Keratinocyte (primary cell): ENCODE data around the gene SPRED3. TPM values are rescaled to one million over a fixed set of nuclear protein-coding genes. Genes with fewer than 3 reads are reported as not detected.

Experiments
- DNase-seq: peaks from one replicate; pipeline ENCODE4 v3.0.0-alpha.2; 2011; ENCODE audit warnings: low read depth, missing footprints, low spot score
- FAIRE-seq: peaks from 2 replicates; lab custom pipeline; 2011; peaks lifted over from hg19 to GRCh38; lab: Jason Lieb, UNC
- H2AFZ ChIP-seq: 2 replicates; pipeline ENCODE4 v1.6.0; 2012; ENCODE audit warnings: low read length, control low read depth, inconsistent platforms; ENCODE audit not compliant: control insufficient read depth
- H3K27ac ChIP-seq: 2 replicates; pipeline ENCODE4 v1.5.1; 2011; ENCODE audit warnings: low read length; ENCODE audit not compliant: control insufficient read depth, insufficient read depth
- H3K27me3 ChIP-seq: 3 replicates; pipeline ENCODE4 v1.6.0; 2011; ENCODE audit warnings: low read length; ENCODE audit not compliant: control insufficient read depth, insufficient read depth; ENCODE audit errors: extremely low read depth
- H3K36me3 ChIP-seq, 2 experiments: 2 replicates in 1 of 2; 3 replicates in 1 of 2; pipeline ENCODE4 v1.5.1; 2011; ENCODE audit warnings: low read length in 2 of 2, mild to moderate bottlenecking in 1 of 2; ENCODE audit not compliant: control insufficient read depth in 2 of 2, insufficient read depth in 2 of 2; ENCODE audit errors: extremely low read depth in 1 of 2
- H3K4me1 ChIP-seq: 3 replicates; pipeline ENCODE4 v1.5.1; 2011; ENCODE audit warnings: low read length; ENCODE audit not compliant: control insufficient read depth, insufficient read depth; ENCODE audit errors: extremely low read depth
- H3K4me2 ChIP-seq: 3 replicates; pipeline ENCODE4 v1.6.0; 2011; ENCODE audit warnings: low read depth, low read length; ENCODE audit not compliant: control insufficient read depth, insufficient read depth; ENCODE audit errors: extremely low read depth
- H3K4me3 ChIP-seq, 3 experiments: fragments of 200-600 bp in 1 of 3; sonication (generic) in 1 of 3; 2 replicates in 2 of 3; 3 replicates in 1 of 3; pipeline ENCODE4 v1.5.1; 2011 to 2016; ENCODE audit warnings: low read length in 3 of 3, mild to moderate bottlenecking in 3 of 3, control low read depth in 2 of 3, inconsistent platforms in 1 of 3, low read depth in 1 of 3, mixed read lengths in 1 of 3, mixed run types in 1 of 3, moderate library complexity in 1 of 3; ENCODE audit not compliant: control insufficient read depth in 2 of 3, insufficient read depth in 2 of 3; ENCODE audit errors: extremely low read depth in 1 of 3
- H3K79me2 ChIP-seq: 2 replicates; pipeline ENCODE4 v1.6.0; 2012; ENCODE audit warnings: low read length; ENCODE audit not compliant: control insufficient read depth, insufficient read depth
- H3K9ac ChIP-seq: 3 replicates; pipeline ENCODE4 v1.6.0; 2011; ENCODE audit warnings: low read length; ENCODE audit not compliant: control insufficient read depth, insufficient read depth; ENCODE audit errors: extremely low read depth
- H3K9me1 ChIP-seq: 3 replicates; pipeline ENCODE4 v1.6.0; 2011; ENCODE audit warnings: low read length; ENCODE audit not compliant: control insufficient read depth, insufficient read depth; ENCODE audit errors: extremely low read depth
- H3K9me3 ChIP-seq: 2 replicates; pipeline ENCODE4 v1.5.1; 2012; ENCODE audit warnings: low read depth, low read length; ENCODE audit not compliant: control insufficient read depth
- H4K20me1 ChIP-seq: 3 replicates; pipeline ENCODE4 v1.6.0; 2011; ENCODE audit warnings: low read length; ENCODE audit not compliant: control insufficient read depth, insufficient read depth; ENCODE audit errors: extremely low read depth
- EZH2 ChIP-seq: IDR thresholded peaks from one replicate; pipeline ENCODE4 v1.6.1; 2012; ENCODE audit warnings: inconsistent platforms, mild to moderate bottlenecking, low read length, moderate library complexity
- dilution Hi-C: fragments of 300-500 bp; cut with MboI; formaldehyde crosslinking; loops from one replicate; pipeline ENCODE4 v1.7.0; 2020; ENCODE audit warnings: low sequenced_read_pairs; ENCODE audit not compliant: extremely low pct_ligation_motif_present
- polyA plus RNA-seq, 5 experiments: library from polyadenylated mRNA; depleted of rRNA in 3 of 5; stranded (reverse) in 3 of 5; stranded (forward) in 1 of 5; unstranded in 1 of 5; fragments of >200 nt; gene quantifications; 1 replicate in 1 of 5; 2 replicates in 3 of 5; 3 replicates in 1 of 5; pipeline versions ENCODE4 v1.2.1 to v1.2.3, GENCODE V29; 2011 to 2012; ENCODE audit warnings: missing spikeins in 2 of 5, low read depth in 1 of 5, low replicate concordance in 1 of 5
- TF ChIP-seq, protein P1 (sequence below), 3 experiments: IDR thresholded peaks in 1 of 3; conservative IDR thresholded peaks in 1 of 3; optimal IDR thresholded peaks in 1 of 3; 2 replicates in 2 of 3; 3 replicates in 1 of 3; pipeline versions ENCODE3 to v1.5.1; 2011; ENCODE audit warnings: low read length in 3 of 3, mild to moderate bottlenecking in 3 of 3, moderate library complexity in 2 of 3, control low read depth in 1 of 3, inconsistent platforms in 1 of 3; ENCODE audit not compliant: insufficient read depth in 2 of 3; ENCODE audit errors: extremely low read depth in 1 of 3

Gene SPRED3
- polyA plus RNA-seq, 1 donor (not counting 4 experiments of a cell fraction or from before 2014, with no cell fraction given) = 2.6 TPM

DNA sequence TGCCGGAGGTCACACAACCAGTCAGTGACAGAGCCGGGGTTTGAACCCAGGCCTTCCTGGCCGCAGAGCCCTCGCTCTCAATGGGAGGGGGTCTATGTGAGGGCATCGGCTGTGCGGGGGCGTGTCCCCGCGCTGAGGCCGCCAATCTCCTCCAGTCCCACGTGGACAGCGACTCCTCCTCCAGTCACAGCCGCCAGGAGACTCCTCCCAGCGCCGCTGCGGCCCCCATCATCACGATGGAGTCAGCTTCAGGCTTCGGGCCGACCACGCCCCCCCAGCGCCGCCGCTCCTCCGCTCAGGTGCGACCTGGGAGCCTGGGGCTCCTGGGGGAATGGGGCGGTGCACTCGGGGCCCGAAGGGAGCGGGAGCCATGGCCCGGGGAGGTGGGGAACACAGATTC lies 6.0 kb downstream of the SPRED3 start:
- no peak for FAIRE-seq
- H3K4me3 ChIP-seq = peak overlapping the region in 1 of 3 experiments; percentile 15

DNA sequence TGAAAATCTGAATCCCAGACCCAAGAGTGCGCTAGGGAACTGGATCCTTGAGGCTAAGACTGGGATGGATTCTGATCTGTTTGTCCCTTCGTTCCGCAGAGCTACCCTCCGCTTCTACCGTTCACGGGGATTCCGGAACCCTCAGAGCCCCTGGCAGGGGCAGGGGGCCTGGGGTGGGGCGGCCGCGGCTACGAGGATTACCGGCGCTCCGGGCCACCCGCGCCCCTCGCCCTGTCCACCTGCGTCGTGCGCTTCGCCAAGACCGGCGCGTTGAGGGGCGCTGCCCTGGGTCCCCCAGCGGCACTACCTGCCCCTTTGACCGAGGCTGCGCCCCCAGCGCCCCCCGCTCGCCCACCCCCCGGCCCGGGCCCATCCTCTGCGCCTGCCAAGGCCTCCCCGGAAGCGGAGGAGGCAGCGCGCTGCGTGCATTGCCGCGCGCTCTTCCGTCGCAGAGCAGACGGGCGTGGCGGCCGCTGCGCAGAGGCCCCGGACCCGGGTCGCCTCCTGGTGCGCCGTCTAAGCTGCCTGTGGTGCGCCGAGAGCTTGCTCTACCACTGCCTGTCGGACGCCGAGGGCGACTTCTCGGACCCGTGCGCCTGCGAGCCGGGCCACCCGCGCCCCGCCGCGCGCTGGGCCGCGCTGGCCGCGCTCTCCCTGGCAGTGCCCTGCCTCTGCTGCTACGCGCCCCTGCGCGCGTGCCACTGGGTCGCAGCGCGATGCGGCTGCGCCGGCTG lies 7.1 kb downstream of the SPRED3 start:
- H3K27me3 ChIP-seq = no peaks in the 10 kb centered on the region
- no peak overlapping the region for H3K27ac ChIP-seq
- H3K9me1 ChIP-seq = no peaks in the 10 kb centered on the region
- peaks cover 4% of the 10 kb centered on the region for H3K4me1 ChIP-seq
- peak overlapping the region in 1 of 3 experiments; percentile 15 for H3K4me3 ChIP-seq
- peaks cover 5 to 6% of the 10 kb centered on the region in 2 experiments for H3K36me3 ChIP-seq
- dilution Hi-C loops = no loop called here
- H3K4me2 ChIP-seq = peak overlapping the region; percentile 41
- H3K9ac ChIP-seq = no peak overlapping the region
- no peaks in the 10 kb centered on the region for H3K9me3 ChIP-seq
- no peaks in the 10 kb centered on the region for H4K20me1 ChIP-seq
- FAIRE-seq = no peak
- TF ChIP-seq, protein P1, sequence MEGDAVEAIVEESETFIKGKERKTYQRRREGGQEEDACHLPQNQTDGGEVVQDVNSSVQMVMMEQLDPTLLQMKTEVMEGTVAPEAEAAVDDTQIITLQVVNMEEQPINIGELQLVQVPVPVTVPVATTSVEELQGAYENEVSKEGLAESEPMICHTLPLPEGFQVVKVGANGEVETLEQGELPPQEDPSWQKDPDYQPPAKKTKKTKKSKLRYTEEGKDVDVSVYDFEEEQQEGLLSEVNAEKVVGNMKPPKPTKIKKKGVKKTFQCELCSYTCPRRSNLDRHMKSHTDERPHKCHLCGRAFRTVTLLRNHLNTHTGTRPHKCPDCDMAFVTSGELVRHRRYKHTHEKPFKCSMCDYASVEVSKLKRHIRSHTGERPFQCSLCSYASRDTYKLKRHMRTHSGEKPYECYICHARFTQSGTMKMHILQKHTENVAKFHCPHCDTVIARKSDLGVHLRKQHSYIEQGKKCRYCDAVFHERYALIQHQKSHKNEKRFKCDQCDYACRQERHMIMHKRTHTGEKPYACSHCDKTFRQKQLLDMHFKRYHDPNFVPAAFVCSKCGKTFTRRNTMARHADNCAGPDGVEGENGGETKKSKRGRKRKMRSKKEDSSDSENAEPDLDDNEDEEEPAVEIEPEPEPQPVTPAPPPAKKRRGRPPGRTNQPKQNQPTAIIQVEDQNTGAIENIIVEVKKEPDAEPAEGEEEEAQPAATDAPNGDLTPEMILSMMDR (optimal IDR thresholded peaks at IDR 0.05 in 1 of 3, IDR thresholded peaks at IDR 0.05 in 1 of 3, conservative IDR thresholded peaks at IDR 0.05 in 1 of 3; ENCODE audit: extremely low read depth in 1 of 3, insufficient read depth in 2 of 3, low read length in 3 of 3) = no peak
- TF ChIP-seq EZH2 = peak; percentile 3
- no peaks in the 10 kb centered on the region for H3K79me2 ChIP-seq
- no peak for DNase-seq
- H2AFZ ChIP-seq = no peak overlapping the region

More for the DNA sequence above, 6.0 kb downstream of the SPRED3 start:
- DNase-seq = no peak
- H2AFZ ChIP-seq = no peak overlapping the region
- TF ChIP-seq EZH2 = no peak
- TF ChIP-seq, protein P1 (optimal IDR thresholded peaks at IDR 0.05 in 1 of 3, IDR thresholded peaks at IDR 0.05 in 1 of 3, conservative IDR thresholded peaks at IDR 0.05 in 1 of 3; ENCODE audit: extremely low read depth in 1 of 3, insufficient read depth in 2 of 3, low read length in 3 of 3) = no peak
- H3K9ac ChIP-seq = no peak overlapping the region
- H3K9me1 ChIP-seq = peaks cover 2% of the 10 kb centered on the region
- no peaks in the 10 kb centered on the region for H4K20me1 ChIP-seq
- no peak overlapping the region for H3K27ac ChIP-seq
- H3K4me2 ChIP-seq = peak overlapping the region; percentile 41
- H3K4me1 ChIP-seq = peaks cover 4% of the 10 kb centered on the region
- no peaks in the 10 kb centered on the region for H3K27me3 ChIP-seq
- H3K36me3 ChIP-seq = peaks cover 5 to 6% of the 10 kb centered on the region in 2 experiments
- dilution Hi-C loops = no loop called here
- no peaks in the 10 kb centered on the region for H3K9me3 ChIP-seq
- peaks cover 2% of the 10 kb centered on the region for H3K79me2 ChIP-seq
